Loucy (cell line): ENCODE data around the gene ITCH.

Experiments used
- H2AFZ ChIP-seq: fragments of 200-600 bp; sonication (generic); 2 replicates; pipeline ENCODE4 v1.6.0; 2016; ENCODE audit warnings: antibody characterized with exemption, mild to moderate bottlenecking, low read length, moderate library complexity
- H3F3A ChIP-seq: fragments of 200-600 bp; 2 replicates; pipeline ENCODE4 v1.6.0; 2016; ENCODE audit warnings: antibody characterized with exemption, low read depth, mild to moderate bottlenecking
- H3K27me3 ChIP-seq: fragments of 200-600 bp; sonication (generic); 2 replicates; pipeline ENCODE4 v1.6.1; 2014; ENCODE audit warnings: low read length, mild to moderate bottlenecking; ENCODE audit not compliant: insufficient read depth, poor library complexity, severe bottlenecking
- H3K36me3 ChIP-seq: fragments of 200-600 bp; sonication (generic); 2 replicates; pipeline ENCODE4 v1.6.1; 2016; ENCODE audit warnings: low read length; ENCODE audit not compliant: insufficient read depth
- H3K4me1 ChIP-seq: fragments of 200-600 bp; sonication (generic); 2 replicates; pipeline ENCODE4 v1.5.1; 2014; ENCODE audit warnings: low read length, mild to moderate bottlenecking; ENCODE audit not compliant: insufficient read depth, poor library complexity, severe bottlenecking
- H3K4me2 ChIP-seq: fragments of 200-600 bp; sonication (generic); 2 replicates; pipeline ENCODE4 v1.6.0; 2014; ENCODE audit warnings: antibody characterized with exemption, low read length, low read depth, mild to moderate bottlenecking; ENCODE audit not compliant: poor library complexity, severe bottlenecking
- H3K4me3 ChIP-seq: fragments of 200-600 bp; sonication (generic); 2 replicates; pipeline ENCODE4 v1.5.1; 2014; ENCODE audit warnings: low read length, mild to moderate bottlenecking, mixed read lengths; ENCODE audit not compliant: poor library complexity, severe bottlenecking
- H3K79me2 ChIP-seq: fragments of 200-600 bp; sonication (generic); 2 replicates; pipeline ENCODE4 v1.6.1; 2014; ENCODE audit warnings: low read length; ENCODE audit not compliant: insufficient read depth
- H3K9ac ChIP-seq: fragments of 200-600 bp; sonication (generic); 2 replicates; pipeline ENCODE4 v1.6.0; 2014; ENCODE audit warnings: mild to moderate bottlenecking, low read depth, low read length, moderate library complexity; ENCODE audit not compliant: poor library complexity, severe bottlenecking
- H3K9me2 ChIP-seq: fragments of 200-600 bp; sonication (generic); replicated peaks from 2 replicates; pipeline ENCODE4 v1.6.1; 2016; ENCODE audit warnings: low read depth, low read length, mixed read lengths
- H3K9me3 ChIP-seq: fragments of 200-600 bp; sonication (generic); 2 replicates; pipeline ENCODE4 v1.6.1; 2014; ENCODE audit warnings: mild to moderate bottlenecking, antibody characterized with exemption, low read length, low read depth; ENCODE audit not compliant: insufficient read depth
- H4K20me1 ChIP-seq: fragments of 200-600 bp; sonication (generic); 2 replicates; pipeline ENCODE4 v1.6.0; 2014; ENCODE audit warnings: antibody characterized with exemption, low read length, mild to moderate bottlenecking; ENCODE audit not compliant: insufficient read depth, poor library complexity, severe bottlenecking
- CTCF ChIP-seq: fragments of 200-600 bp; sonication (generic); conservative IDR thresholded peaks from 2 replicates; pipeline ENCODE4 v1.5.1; 2014; ENCODE audit warnings: mild to moderate bottlenecking, antibody characterized with exemption, low read length
- EZH2phosphoT487 ChIP-seq: fragments of 200-600 bp; IDR thresholded peaks from 2 replicates; pipeline ENCODE4 v1.6.1; 2018; ENCODE audit warnings: antibody characterized with exemption, mild to moderate bottlenecking, moderate library complexity, borderline replicate concordance

Gene ITCH

DNA sequence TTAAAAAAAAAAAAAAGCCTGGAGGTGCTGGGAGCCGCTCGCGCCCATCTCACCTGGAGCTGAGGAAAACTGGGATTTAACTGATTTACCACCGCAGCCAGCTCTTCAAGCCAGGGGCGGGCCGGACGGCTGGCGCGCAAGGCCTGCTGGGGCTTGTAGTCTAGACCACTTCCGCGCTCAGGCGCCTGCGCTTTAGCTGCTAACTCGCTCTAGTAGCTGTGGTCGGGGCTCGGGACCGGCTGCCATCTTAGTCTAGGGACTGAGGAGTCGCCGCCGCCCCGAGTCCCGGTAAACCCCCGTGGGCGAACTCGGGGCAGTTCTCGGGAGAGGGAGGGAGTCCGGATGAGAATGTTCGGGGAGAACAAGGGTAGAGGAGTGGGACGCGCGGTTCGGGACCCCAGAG is at the start of gene ITCH:
ITCH (plus strand) TSS at position 212 of the 403 bp plus-strand sequence. CDS start 30,539 bp downstream, outside the sequence.
- H4K20me1 ChIP-seq, result peaks cover 39% of the 10 kb centered on the region
- H3K9ac ChIP-seq, result peak within 1 kb of the TSS; percentile 93
- no peaks in the 10 kb centered on the region for H3F3A ChIP-seq
- H3K79me2 ChIP-seq, result peaks cover 50% of the 10 kb centered on the region
- H3K36me3 ChIP-seq, result no peaks in the 10 kb centered on the region
- H3K27me3 ChIP-seq, result no peaks in the 10 kb centered on the region
- H3K9me2 ChIP-seq, result no peaks in the 10 kb centered on the region
- peak within 1 kb of the TSS; percentile 99 for H2AFZ ChIP-seq
- peak within 1 kb of the TSS; percentile 82 for H3K4me2 ChIP-seq
- TF ChIP-seq CTCF, result no peak
- TF ChIP-seq EZH2phosphoT487, result no peak
- peak within 1 kb of the TSS; percentile 94 for H3K4me3 ChIP-seq
- H3K9me3 ChIP-seq, result no peaks in the 10 kb centered on the region
- H3K4me1 ChIP-seq, result peaks cover 40% of the 10 kb centered on the region

DNA sequence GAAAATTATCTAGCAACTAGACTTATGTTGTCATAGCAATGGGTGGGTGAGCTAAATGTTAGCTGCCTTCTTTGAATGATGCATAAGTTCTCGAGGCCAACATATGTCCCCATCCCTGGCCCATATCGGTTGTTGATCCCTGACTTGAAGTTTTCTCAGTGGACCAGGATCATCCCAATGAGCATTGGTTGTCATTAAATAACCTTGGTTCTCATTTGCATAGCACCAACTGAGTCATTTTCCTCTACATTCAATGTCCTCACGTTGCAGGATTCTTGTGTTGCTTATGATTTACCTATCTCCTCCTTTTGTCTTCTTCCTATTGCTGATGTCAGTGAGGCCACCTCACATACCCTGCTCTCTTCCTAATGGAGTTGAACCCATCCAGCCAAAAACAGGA is 47.8 kb upstream of the ITCH start:
- H3K27me3 ChIP-seq, result no peaks in the 10 kb centered on the region
- H4K20me1 ChIP-seq, result no peaks in the 10 kb centered on the region
- no peaks in the 10 kb centered on the region for H3K36me3 ChIP-seq
- H3K4me1 ChIP-seq, result no peaks in the 10 kb centered on the region
- no peak overlapping the region for H3K9ac ChIP-seq
- no peak overlapping the region for H3K4me2 ChIP-seq
- no peak for TF ChIP-seq EZH2phosphoT487
- TF ChIP-seq CTCF, result no peak
- no peaks in the 10 kb centered on the region for H3K9me3 ChIP-seq
- peak overlapping the region; percentile 31; the same call in 1 of the 2 replicates for H2AFZ ChIP-seq
- H3K4me3 ChIP-seq, result no peak overlapping the region
- no peaks in the 10 kb centered on the region for H3F3A ChIP-seq
- no peaks in the 10 kb centered on the region for H3K79me2 ChIP-seq
- no peaks in the 10 kb centered on the region for H3K9me2 ChIP-seq

GRCh38 chr20:34316196-34316814 is 46.8 kb upstream of the ITCH start:
- Histone ChIP-seq H3K4me2 (no peak overlapping the region), H3K79me2 (no peaks in the 10 kb centered on the region), H3K36me3 (no peaks in the 10 kb centered on the region), H3K9me3 (no peaks in the 10 kb centered on the region), H3K27me3 (no peaks in the 10 kb centered on the region), H3F3A (no peaks in the 10 kb centered on the region), H3K4me3 (no peak overlapping the region), H4K20me1 (no peaks in the 10 kb centered on the region), H3K4me1 (no peaks in the 10 kb centered on the region), H3K9me2 (no peaks in the 10 kb centered on the region), H2AFZ (no peak overlapping the region), H3K9ac (no peak overlapping the region)
- no peak for TF ChIP-seq EZH2phosphoT487
- no peak for TF ChIP-seq CTCF
